IMR-90 (cell line): ENCODE measurements around the gene GBF1. TPM values are rescaled to one million over a fixed set of nuclear protein-coding genes. Genes with fewer than 3 reads are reported as not detected.

Experiments used
- ATAC-seq: fragments of 200-7000 bp; cut with Tn5 transposase; 2 replicates; pipeline ENCODE4 v1.9.1; 2020; ENCODE audit warnings: low read depth, mild to moderate bottlenecking, moderate library complexity
- BruUV-seq: library from RNA; stranded (reverse); fragments of 400-500 nt; replicated peaks from 2 replicates; lab custom pipeline; 2021; lab: Mats Ljungman, UMichigan
- CTCF ChIA-PET: fragments of 300-600 bp; formaldehyde crosslinking; extraction: SDS; loops from one replicate; lab custom pipeline; 2021; ENCODE audit warnings: antibody characterized with exemption; lab: Yijun Ruan, JAX
- POLR2A ChIA-PET: fragments of 300-600 bp; sonication (Branson Sonifier 250); formaldehyde crosslinking; loops from one replicate; lab custom pipeline; 2022; ENCODE audit warnings: antibody characterized with exemption; ENCODE audit not compliant: unreplicated experiment; lab: Charles Lee
- DNase-seq: peaks from one replicate; pipeline ENCODE4 v3.0.0; 2013
- H2AFZ ChIP-seq: replicated peaks from 2 replicates; pipeline ENCODE3; 2013; ENCODE audit warnings: low read length, mild to moderate bottlenecking; ENCODE audit not compliant: poor library complexity
- H2AK5ac ChIP-seq: 2 replicates; pipeline ENCODE4 v1.6.1; 2013; ENCODE audit warnings: low read depth, low read length, inconsistent platforms
- H2AK9ac ChIP-seq: replicated peaks from 2 replicates; pipeline ENCODE3; 2013; ENCODE audit warnings: mild to moderate bottlenecking, low read depth, low read length, moderate library complexity; ENCODE audit not compliant: poor library complexity
- H2BK120ac ChIP-seq: 2 replicates; pipeline ENCODE4 v1.6.1; 2013; ENCODE audit warnings: low read depth, low read length, inconsistent platforms
- H2BK15ac ChIP-seq: 3 replicates; pipeline ENCODE4 v1.6.1; 2013; ENCODE audit warnings: low read depth, low read length, inconsistent platforms
- H2BK20ac ChIP-seq: 2 replicates; pipeline ENCODE4 v1.6.1; 2013; ENCODE audit warnings: low read depth, mild to moderate bottlenecking, inconsistent platforms, low read length, moderate library complexity
- H2BK5ac ChIP-seq: 2 replicates; pipeline ENCODE4 v1.6.1; 2013; ENCODE audit warnings: mild to moderate bottlenecking, low read depth, low read length, inconsistent platforms; ENCODE audit not compliant: poor library complexity, severe bottlenecking
- H3K14ac ChIP-seq: replicated peaks from 2 replicates; pipeline ENCODE4 v1.6.1; 2013; ENCODE audit warnings: low read depth, low read length, inconsistent platforms
- H3K18ac ChIP-seq: 2 replicates; pipeline ENCODE4 v1.6.1; 2013; ENCODE audit warnings: low read depth, low read length, control low read depth
- H3K23ac ChIP-seq: 2 replicates; pipeline ENCODE4 v1.6.1; 2013; ENCODE audit warnings: low read depth, low read length, inconsistent platforms
- H3K27ac ChIP-seq: 2 replicates; pipeline ENCODE4 v1.5.1; 2013; ENCODE audit warnings: mild to moderate bottlenecking, control low read depth, low read length; ENCODE audit not compliant: insufficient read depth
- H3K27me3 ChIP-seq: 2 replicates; pipeline ENCODE4 v1.6.1; 2013; ENCODE audit warnings: low read length; ENCODE audit not compliant: control insufficient read depth, insufficient read depth
- H3K36me3 ChIP-seq: 2 replicates; pipeline ENCODE4 v1.6.1; 2013; ENCODE audit warnings: low read length, mixed read lengths; ENCODE audit not compliant: control insufficient read depth, insufficient read depth
- H3K4ac ChIP-seq: 2 replicates; pipeline ENCODE4 v1.6.1; 2013; ENCODE audit warnings: low read depth, low read length, inconsistent platforms
- H3K4me1 ChIP-seq: 2 replicates; pipeline ENCODE4 v1.6.1; 2013; ENCODE audit warnings: low read length, mixed read lengths; ENCODE audit not compliant: control insufficient read depth, insufficient read depth
- H3K4me2 ChIP-seq: 2 replicates; pipeline ENCODE4 v1.6.1; 2013; ENCODE audit warnings: low read depth, mild to moderate bottlenecking, control low read depth, low read length, moderate library complexity
- H3K4me3 ChIP-seq: 2 replicates; pipeline ENCODE4 v1.5.1; 2013; ENCODE audit warnings: low read depth, mild to moderate bottlenecking, control low read depth, low read length, moderate library complexity; ENCODE audit not compliant: insufficient read depth
- H3K56ac ChIP-seq: 2 replicates; pipeline ENCODE4 v1.6.1; 2013; ENCODE audit warnings: low read length, inconsistent platforms; ENCODE audit not compliant: insufficient read depth; ENCODE audit errors: extremely low read depth
- H3K79me1 ChIP-seq, 2 experiments: 2 replicates each; pipeline ENCODE4 v1.6.1; 2013; ENCODE audit warnings: low read length in 2 of 2, inconsistent platforms in 1 of 2, low read depth in 1 of 2
- H3K9ac ChIP-seq: 2 replicates; pipeline ENCODE4 v1.6.1; 2013; ENCODE audit warnings: low read depth, low read length, control low read depth
- H3K9me1 ChIP-seq: 2 replicates; pipeline ENCODE4 v1.6.1; 2013; ENCODE audit warnings: low read length, inconsistent platforms; ENCODE audit not compliant: insufficient read depth
- H3K9me3 ChIP-seq: 2 replicates; pipeline ENCODE4 v1.6.1; 2013; ENCODE audit warnings: low read length; ENCODE audit not compliant: control insufficient read depth, insufficient read depth
- H4K20me1 ChIP-seq: 2 replicates; pipeline ENCODE4 v1.6.1; 2013; ENCODE audit warnings: low read length, inconsistent platforms; ENCODE audit not compliant: insufficient read depth
- H4K5ac ChIP-seq: 2 replicates; pipeline ENCODE4 v1.6.1; 2013; ENCODE audit warnings: mild to moderate bottlenecking, low read depth, low read length, control low read depth
- H4K8ac ChIP-seq, 2 experiments: 2 replicates each; pipeline ENCODE4 v1.6.1; 2013; ENCODE audit warnings: low read depth in 2 of 2, low read length in 2 of 2, control low read depth in 1 of 2, inconsistent platforms in 1 of 2
- H4K91ac ChIP-seq: 2 replicates; pipeline ENCODE4 v1.6.1; 2013; ENCODE audit warnings: low read depth, low read length, inconsistent platforms; ENCODE audit not compliant: insufficient read depth
- BHLHE40 ChIP-seq: fragments of 150-350 bp; IDR thresholded peaks from 2 replicates; pipeline ENCODE4 v1.6.1; 2016; ENCODE audit warnings: mild to moderate bottlenecking, low read depth, low read length
- CEBPB ChIP-seq: IDR thresholded peaks from 2 replicates; pipeline ENCODE4 v1.6.1; 2012; ENCODE audit warnings: low read depth, low read length, improper control_type of control experiment
- CHD1 ChIP-seq: IDR thresholded peaks from 2 replicates; pipeline ENCODE4 v1.6.1; 2012; ENCODE audit warnings: low read depth, low read length, improper control_type of control experiment
- MAFK ChIP-seq: IDR thresholded peaks from 2 replicates; pipeline ENCODE4 v1.6.1; 2012; ENCODE audit warnings: low read depth, low read length, improper control_type of control experiment
- MAZ ChIP-seq: IDR thresholded peaks from 2 replicates; pipeline ENCODE4 v1.6.1; 2012; ENCODE audit warnings: low read depth, mild to moderate bottlenecking, low read length, improper control_type of control experiment, moderate library complexity, borderline replicate concordance
- MXI1 ChIP-seq: IDR thresholded peaks from 2 replicates; pipeline ENCODE4 v1.6.1; 2012; ENCODE audit warnings: low read depth, mild to moderate bottlenecking, low read length, moderate library complexity, borderline replicate concordance
- NFE2L2 ChIP-seq: fragments of 150-350 bp; IDR thresholded peaks from 2 replicates; pipeline ENCODE4 v1.6.1; 2016; ENCODE audit warnings: low read depth, mild to moderate bottlenecking, low read length
- POLR2A ChIP-seq: IDR thresholded peaks from 2 replicates; pipeline ENCODE4 v1.6.1; 2012; ENCODE audit warnings: mild to moderate bottlenecking, low read depth, low read length
- RAD21 ChIP-seq: IDR thresholded peaks from 2 replicates; pipeline ENCODE4 v1.6.1; 2012; ENCODE audit warnings: low read length, improper control_type of control experiment
- RFX5 ChIP-seq: IDR thresholded peaks from 2 replicates; pipeline ENCODE4 v1.8.0; 2012; ENCODE audit warnings: low read depth, mild to moderate bottlenecking, low read length, moderate library complexity
- SMC3 ChIP-seq: fragments of 150-350 bp; IDR thresholded peaks from 2 replicates; pipeline ENCODE4 v1.6.1; 2016; ENCODE audit warnings: low read depth, mild to moderate bottlenecking, antibody characterized with exemption, low read length, moderate library complexity
- WGBS, 2 experiments: methylation state at CpG; one replicate each; pipeline versions ENCODE4 v1.1.5 to v1.1.7; 2013; ENCODE audit warnings: missing lambda C conversion rate in 2 of 2; ENCODE audit not compliant: insufficient read length in 1 of 2; ENCODE audit errors: extremely low coverage in 2 of 2; 5-methylcytosine and 5-hydroxymethylcytosine counted together
- dilution Hi-C: fragments of 300-500 bp; cut with HindIII; formaldehyde crosslinking; loops from one replicate; pipeline ENCODE4 v1.14.3; 2018; ENCODE audit warnings: low sequenced_read_pairs; ENCODE audit not compliant: unreplicated experiment
- in situ Hi-C: fragments of 300-500 bp; cut with MboI; formaldehyde crosslinking; loops from 3 replicates; pipeline ENCODE4 v1.14.3; 2019; ENCODE audit warnings: low sequenced_read_pairs, inconsistent platforms, mixed read lengths
- intact Hi-C: fragments of 100-400 bp; cut with micrococcal nuclease; formaldehyde crosslinking; loops from 2 replicates; pipeline ENCODE4 v1.10.0; 2022
- polyA plus RNA-seq, 3 experiments: library from polyadenylated mRNA; depleted of rRNA; stranded (reverse); fragments of >200 nt; gene quantifications; 2 replicates each; pipeline ENCODE4 v1.2.3, GENCODE V29; 2012; ENCODE audit warnings: low replicate concordance in 1 of 3
- total RNA-seq: library from RNA; depleted of rRNA; stranded (reverse); fragments of >200 nt; gene quantifications from 2 replicates; pipeline ENCODE4 v1.2.3, GENCODE V29; 2012
- TF ChIP-seq, protein P1 (sequence below): fragments of 150-350 bp; IDR thresholded peaks from 2 replicates; pipeline ENCODE4 v1.6.1; 2016; ENCODE audit warnings: low read depth, mild to moderate bottlenecking, low read length, moderate library complexity, borderline replicate concordance
- TF ChIP-seq, protein P2 (sequence below): conservative IDR thresholded peaks from 2 replicates; pipeline ENCODE4 v1.5.1; 2012; ENCODE audit warnings: mild to moderate bottlenecking, low read depth, low read length, improper control_type of control experiment
- TF ChIP-seq, protein P3 (sequence below): fragments of 150-350 bp; IDR thresholded peaks from 2 replicates; pipeline ENCODE4 v1.6.1; 2017; ENCODE audit warnings: mild to moderate bottlenecking, antibody characterized with exemption, low read length, low read depth

The GBF1 gene
- total and polyA plus RNA-seq, 2 of the 4 experiments (the other 2 are of a cell fraction) = 38.7 to 40.1 TPM

DNA sequence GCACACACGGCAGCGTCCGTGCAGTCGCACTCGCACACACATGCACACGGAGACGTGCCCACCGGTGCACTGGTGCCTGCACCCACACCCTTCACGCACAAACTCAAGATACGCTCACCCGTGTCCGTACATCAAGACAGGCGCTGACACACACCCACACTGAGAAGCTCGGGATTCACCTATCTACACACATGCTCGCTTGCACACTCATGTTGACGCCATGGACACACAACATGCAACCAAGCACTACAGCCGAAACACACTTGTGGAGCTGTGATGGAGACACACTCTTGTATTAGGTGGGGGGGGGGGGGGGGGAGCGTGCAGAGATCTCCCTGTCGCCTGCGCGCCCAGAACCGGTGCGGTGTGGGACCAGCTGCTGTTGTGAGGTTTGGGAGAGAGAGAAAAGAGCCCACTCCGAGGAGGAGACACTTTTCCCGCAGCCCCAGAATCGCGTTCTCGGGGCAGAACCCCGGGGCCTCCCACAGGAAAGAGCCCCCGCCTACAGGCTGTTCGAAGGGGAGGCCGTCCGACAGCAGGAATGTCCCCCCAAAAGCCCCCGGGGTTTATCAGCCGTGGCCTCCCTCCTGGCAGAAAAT is 149.6 kb downstream of the GBF1 start:
- BruUV-seq = no TSS peak
- POLR2A ChIA-PET = no interaction called here
- TF ChIP-seq MAZ (no peak; the same call in 1 of the 2 replicates), MAFK (no peak), RFX5 (no peak), RAD21 (no peak), POLR2A (no peak; the same call in 1 of the 2 replicates), CEBPB (no peak), BHLHE40 (no peak), CHD1 (no peak), MXI1 (no peak), SMC3 (no peak), NFE2L2 (no peak)
- TF ChIP-seq, protein P1, sequence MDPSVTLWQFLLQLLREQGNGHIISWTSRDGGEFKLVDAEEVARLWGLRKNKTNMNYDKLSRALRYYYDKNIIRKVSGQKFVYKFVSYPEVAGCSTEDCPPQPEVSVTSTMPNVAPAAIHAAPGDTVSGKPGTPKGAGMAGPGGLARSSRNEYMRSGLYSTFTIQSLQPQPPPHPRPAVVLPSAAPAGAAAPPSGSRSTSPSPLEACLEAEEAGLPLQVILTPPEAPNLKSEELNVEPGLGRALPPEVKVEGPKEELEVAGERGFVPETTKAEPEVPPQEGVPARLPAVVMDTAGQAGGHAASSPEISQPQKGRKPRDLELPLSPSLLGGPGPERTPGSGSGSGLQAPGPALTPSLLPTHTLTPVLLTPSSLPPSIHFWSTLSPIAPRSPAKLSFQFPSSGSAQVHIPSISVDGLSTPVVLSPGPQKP = no peak
- TF ChIP-seq, protein P2, sequence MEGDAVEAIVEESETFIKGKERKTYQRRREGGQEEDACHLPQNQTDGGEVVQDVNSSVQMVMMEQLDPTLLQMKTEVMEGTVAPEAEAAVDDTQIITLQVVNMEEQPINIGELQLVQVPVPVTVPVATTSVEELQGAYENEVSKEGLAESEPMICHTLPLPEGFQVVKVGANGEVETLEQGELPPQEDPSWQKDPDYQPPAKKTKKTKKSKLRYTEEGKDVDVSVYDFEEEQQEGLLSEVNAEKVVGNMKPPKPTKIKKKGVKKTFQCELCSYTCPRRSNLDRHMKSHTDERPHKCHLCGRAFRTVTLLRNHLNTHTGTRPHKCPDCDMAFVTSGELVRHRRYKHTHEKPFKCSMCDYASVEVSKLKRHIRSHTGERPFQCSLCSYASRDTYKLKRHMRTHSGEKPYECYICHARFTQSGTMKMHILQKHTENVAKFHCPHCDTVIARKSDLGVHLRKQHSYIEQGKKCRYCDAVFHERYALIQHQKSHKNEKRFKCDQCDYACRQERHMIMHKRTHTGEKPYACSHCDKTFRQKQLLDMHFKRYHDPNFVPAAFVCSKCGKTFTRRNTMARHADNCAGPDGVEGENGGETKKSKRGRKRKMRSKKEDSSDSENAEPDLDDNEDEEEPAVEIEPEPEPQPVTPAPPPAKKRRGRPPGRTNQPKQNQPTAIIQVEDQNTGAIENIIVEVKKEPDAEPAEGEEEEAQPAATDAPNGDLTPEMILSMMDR = no peak
- TF ChIP-seq, protein P3, sequence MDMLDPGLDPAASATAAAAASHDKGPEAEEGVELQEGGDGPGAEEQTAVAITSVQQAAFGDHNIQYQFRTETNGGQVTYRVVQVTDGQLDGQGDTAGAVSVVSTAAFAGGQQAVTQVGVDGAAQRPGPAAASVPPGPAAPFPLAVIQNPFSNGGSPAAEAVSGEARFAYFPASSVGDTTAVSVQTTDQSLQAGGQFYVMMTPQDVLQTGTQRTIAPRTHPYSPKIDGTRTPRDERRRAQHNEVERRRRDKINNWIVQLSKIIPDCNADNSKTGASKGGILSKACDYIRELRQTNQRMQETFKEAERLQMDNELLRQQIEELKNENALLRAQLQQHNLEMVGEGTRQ = no peak

More for the DNA sequence above, 149.6 kb downstream of the GBF1 start:
- peak overlapping the region; percentile 82 for H2BK5ac ChIP-seq
- peak overlapping the region; percentile 55; the same call in 1 of the 2 replicates for H3K18ac ChIP-seq
- no peak overlapping the region for H2BK15ac ChIP-seq
- no peak overlapping the region; the same call in 1 of the 2 replicates for H3K56ac ChIP-seq
- H3K9me1 ChIP-seq = peaks cover 10% of the 10 kb centered on the region
- H4K91ac ChIP-seq = no peak overlapping the region; the same call in 1 of the 2 replicates
- H3K14ac ChIP-seq = peak overlapping the region; percentile 67; the same call in 1 of the 2 replicates
- no peaks in the 10 kb centered on the region for H3K9me3 ChIP-seq
- peak overlapping the region; percentile 86 for H2AK9ac ChIP-seq
- H4K5ac ChIP-seq = peak overlapping the region; percentile 25; the same call in 1 of the 2 replicates
- peak overlapping the region; percentile 37 for H2BK120ac ChIP-seq
- H2AK5ac ChIP-seq = peak overlapping the region; percentile 91
- peak overlapping the region; percentile 55 for H3K27ac ChIP-seq
- H4K8ac ChIP-seq = peak overlapping the region; percentile 56 to 81; a peak in 2 of 4 replicates
- 0 out of 2 replicates have a peak, but pooled peaks cover 3% of the 10 kb centered on the region for H4K20me1 ChIP-seq
- 0 out of 2 replicates have a peak, but pooled peaks have one; percentile 0 for ATAC-seq
- peaks cover 10% of the 10 kb centered on the region for H3K4me1 ChIP-seq
- H3K36me3 ChIP-seq = peaks cover 6% of the 10 kb centered on the region; the same call in 1 of the 2 replicates
- peak; percentile 55 for DNase-seq
- intact Hi-C loops = loop anchor here (1.0 to 10.0 kb wide), 6 partner anchors 26 to 250 kb away; partner anchors contain the start of gene TRIM8
- CTCF ChIA-PET = interaction anchor here (0.6 to 1.7 kb wide), 5 partner anchors 9 to 193 kb away, joined by 3 to 4 read pairs (median 3); no protein-coding TSS in a partner anchor
- peak overlapping the region; percentile 51 for H3K4me3 ChIP-seq
- H3K4ac ChIP-seq = peak overlapping the region; percentile 84
- peak overlapping the region; percentile 99 for H3K4me2 ChIP-seq
- H2AFZ ChIP-seq = peak overlapping the region; percentile 94
- peak overlapping the region; percentile 58 for H3K9ac ChIP-seq
- peak overlapping the region; percentile 89 for H3K23ac ChIP-seq
- no peaks in the 10 kb centered on the region for H3K27me3 ChIP-seq
- peaks cover 16 to 31% of the 10 kb centered on the region in 2 experiments for H3K79me1 ChIP-seq
- dilution Hi-C loops = no loop called here
- in situ Hi-C loops = loop anchor here (5.0 kb wide), 1 partner anchor 82 kb away; no protein-coding TSS in a partner anchor
- WGBS, 2 experiments = 0% methylated on average over 15 of the region's 35 CpGs; no CpG with 5 or more reads in 1 of the 2 experiments
- no peak overlapping the region for H2BK20ac ChIP-seq
